Measurements from ENCODE around the gene PHF21A.
"Not testable (repeated sequence)": the region's sequence is repeated elsewhere in the genome, so short reads cannot be mapped to it uniquely, and the experiment has no call there.

The PHF21A gene

DNA sequence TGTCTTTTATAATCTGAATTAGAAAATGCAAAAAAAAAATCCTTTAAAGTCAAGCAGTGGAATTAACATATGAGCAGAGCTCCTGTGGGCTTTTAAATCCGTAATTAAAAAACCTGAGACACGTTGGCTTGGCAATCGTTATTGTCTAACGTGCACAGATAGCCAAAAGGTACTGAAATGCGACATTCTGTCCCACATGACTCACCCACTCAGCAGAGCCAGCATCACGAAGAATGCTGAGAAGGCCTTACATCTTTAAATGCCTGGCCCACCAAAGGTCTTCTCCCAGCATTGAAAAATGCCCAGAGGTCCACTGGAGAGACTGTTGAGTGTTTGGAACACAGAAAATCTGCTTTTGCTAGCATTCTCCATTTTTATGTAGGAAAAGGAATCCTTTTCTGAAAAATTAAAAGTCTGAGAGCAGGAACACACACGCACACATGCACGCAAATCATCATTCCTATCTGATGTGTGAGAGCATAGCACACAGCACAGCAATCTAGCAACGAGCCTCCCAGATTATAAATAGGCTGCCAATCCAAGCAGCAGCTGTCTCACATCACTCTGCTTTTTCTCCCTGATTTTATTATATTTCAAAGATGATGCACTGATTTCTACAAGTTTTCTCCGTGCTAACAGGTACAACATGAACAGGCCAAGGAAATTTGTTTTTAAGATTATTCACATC, 94.5 kb downstream of the PHF21A start:
- no peak for DNase-seq

DNA sequence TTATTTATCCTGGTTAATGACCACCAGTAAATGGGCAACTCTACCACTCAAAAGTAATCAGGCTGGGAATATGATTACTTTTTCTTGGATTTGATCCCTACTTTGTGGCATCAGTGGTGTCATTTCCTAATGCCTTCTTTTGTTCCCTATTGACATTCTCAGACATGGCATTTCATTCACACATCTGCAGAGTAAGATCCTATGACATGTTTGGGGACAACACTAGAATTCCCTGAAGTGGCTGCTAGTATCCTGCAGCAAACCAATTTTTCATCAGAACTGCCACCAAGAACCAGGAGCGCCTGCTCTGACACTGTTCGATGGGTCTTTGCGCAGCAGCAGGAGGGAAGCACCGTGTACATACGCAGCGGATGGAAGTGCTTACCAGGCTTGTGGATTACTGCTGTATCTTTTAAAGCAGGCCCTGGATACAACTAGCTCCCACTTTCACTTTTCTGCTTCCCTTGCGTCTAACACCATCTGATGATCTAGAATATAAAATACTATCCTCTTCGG, 101.1 kb downstream of the PHF21A start:
- DNase-seq = no peak

DNA sequence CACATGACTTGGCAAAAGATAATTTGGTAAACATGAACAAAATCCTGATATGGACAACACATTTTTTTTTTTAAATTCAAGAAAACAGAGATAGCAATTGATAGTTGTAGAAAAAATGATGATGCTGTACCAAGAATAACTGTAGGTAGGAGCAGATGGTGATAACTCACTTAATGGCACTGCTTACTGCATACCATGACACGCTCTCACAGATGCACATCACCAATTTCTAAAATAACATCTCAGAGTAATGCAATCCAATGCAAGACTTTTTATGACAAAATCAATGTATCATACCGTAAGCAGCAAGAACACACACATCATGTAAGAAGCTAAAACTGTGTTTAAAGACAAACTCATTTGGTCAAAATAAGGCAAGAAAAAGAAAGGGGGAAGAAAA, 102.6 kb downstream of the PHF21A start:
- no peak for DNase-seq

DNA sequence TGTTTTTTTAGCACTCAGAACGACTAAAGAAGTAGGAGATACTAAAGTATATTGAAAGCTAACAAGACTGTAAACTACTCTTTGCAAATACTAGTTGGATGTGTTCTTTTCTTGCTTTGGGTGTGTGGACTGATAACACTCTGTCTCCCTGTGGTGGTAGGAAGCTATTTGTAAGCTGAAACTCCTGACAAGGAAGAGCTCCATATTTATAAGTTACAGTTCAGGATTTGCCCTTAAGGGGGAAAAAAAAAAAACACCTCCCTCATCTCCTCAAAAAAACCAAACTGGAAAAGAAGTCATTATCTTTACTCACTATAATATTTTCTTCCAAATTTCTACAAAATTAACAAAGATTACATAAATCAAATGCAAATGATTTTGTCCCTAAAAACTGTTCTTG, 103.9 kb downstream of the PHF21A start:
- no peak for DNase-seq

DNA sequence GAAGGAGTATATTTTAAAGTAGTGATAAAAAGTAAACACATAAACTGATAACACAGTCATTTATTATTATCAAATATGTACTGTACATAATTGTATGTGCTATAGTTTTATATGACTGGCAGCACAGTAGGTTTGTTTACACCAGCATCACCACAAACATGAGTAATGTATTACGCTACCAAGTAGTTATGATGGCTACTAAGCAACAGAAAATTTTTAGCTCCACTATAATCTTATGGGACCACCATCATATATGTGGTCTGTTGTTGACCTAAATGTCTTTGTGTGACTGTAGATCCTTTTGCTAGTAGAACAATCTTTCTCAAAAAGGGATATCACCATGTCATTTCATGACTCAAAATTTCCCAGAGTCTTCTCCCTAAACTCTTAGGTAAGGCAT, 105.3 kb downstream of the PHF21A start:
- no peak for DNase-seq

DNA sequence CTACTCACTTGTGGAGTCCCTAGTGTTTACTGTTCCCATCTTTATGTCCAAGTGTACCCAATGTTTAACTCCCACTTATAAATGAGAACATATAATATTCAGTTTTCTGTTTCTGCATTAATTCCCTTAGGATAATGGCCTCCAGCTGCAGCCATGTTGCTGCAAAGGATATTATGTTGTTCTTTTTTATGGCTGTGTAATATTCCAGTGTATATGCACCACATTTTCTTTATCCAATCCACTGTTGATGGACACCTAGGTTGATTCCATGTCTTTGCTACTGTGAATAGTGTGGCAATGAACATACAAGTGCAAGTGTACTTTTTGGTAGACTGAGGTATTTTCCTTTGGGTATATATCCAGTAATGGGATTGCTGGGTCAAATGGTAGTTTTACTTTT, 107.1 kb downstream of the PHF21A start:
- DNase-seq = not testable (repeated sequence)

DNA sequence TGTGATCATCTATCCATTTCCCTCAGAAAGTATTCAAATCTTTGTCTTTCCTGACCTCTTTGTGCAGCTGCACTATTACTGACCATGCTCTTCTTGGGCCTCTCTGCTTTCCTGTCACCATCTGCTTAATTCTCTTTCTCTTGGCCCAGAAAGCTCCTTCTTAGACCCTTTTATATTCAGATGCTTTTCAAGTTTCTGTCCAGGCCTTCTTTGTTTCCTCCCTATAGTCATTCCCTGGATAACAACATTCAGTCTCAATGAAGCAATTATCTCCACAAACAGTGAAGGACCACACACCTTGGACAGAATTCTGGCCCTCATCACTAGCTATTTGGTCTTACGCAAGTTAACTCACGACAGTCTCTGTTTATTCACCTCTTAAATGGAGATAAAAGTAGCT, 109.1 kb downstream of the PHF21A start:
- DNase-seq = no peak

DNA sequence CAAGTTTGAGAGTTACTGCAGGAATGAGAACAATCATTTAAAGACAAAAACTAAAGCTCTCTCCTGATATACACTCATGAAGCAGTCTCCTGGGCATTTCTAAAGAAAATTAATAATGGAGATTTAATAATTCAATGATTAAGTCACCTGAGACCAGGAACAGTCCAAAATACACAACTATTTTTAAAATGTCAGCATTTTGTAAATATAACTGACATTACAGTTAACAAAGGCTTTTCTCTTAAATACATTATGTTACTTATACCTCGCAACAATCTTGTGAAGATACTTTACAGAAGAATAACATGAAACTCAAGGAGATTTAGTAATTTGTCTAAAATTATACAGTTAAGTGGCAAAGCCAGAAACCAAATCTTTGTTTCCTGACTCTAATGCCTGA, 111.2 kb downstream of the PHF21A start:
- no peak for DNase-seq

DNA sequence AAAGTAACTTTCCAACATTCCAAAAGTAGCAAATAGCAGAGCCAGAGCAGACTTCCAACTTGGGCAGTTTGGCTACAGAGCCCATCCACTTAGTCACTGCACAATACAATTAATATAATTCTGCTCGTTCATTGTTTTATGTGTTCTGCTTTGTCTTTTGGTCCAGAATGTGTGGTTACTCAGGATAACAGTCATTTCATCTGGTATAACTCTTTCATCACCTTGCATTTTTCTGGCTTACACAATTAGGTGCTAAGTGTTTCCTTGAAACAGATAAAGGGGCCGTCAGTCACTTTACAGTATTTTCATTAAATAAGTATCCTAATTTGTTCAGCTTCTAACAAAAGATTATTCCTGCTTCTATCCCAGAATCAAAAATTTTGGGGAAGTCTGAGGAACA, 111.6 kb downstream of the PHF21A start:
- DNase-seq = no peak

DNA sequence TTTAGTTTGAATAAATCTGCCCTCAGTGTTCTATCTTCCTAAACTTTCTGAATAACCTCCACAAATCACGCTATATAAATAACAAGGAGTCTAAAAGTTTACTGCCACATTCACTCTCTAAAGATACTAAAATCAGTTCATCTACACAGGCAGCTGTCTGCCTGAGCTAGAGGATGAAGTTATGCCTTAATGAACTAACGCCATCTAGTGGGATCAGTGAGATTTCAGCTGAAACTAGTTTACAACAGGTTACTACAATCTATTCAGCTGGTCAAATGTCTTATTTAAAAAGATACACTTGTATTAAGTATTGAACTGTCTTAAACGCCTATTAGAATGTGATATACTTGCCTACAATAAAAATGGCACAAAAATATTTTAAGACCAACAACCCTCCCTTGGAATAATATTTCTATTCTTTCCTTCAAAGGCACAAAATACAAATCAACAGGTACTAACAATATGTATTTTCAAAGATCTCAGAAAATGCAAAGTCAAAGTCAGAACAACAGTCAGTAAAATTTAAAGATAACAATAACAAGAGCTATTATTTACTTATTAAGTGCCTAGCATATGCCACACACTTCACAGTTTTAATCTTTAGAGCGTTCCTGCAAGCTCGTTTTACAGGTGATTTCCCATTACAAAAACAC, 114.7 kb downstream of the PHF21A start:
- peak; percentile 11 for DNase-seq

DNA sequence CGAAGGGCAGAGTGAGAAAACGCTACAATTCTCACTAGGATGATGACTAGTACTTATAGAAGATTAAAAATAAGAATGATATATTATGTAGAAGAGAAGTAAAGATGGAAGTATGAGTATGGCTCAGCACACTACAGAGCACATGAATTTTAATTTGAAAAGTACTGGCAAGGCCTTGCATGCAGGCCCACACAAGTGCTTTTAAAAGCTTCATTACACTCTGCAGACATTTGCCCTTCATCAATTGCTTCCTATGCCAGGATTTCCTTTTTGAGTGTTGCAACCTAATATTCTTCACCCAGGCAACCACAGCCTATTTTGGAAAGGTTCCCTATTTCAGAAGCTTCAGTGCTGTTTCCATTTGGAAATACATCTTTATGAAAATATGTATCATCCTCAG, 117.7 kb downstream of the PHF21A start:
- no peak for DNase-seq

DNA sequence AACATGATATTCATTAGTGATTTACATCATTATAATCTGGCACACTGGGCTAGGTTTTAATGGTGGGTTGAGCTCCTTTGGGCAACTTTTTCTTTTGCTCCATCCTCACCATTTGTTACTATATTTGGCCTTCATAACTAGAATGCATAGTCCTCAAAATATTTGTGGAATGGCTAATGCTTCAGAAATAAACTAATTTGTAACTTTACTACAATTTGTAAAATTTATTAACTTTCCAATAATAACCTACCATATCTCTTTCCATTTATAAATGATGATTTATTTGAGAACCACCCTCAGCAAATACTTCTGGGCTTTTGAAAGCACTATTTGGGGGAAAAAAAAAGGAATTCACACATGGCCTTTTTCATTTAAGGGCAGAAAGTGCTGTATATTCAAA, 119.1 kb downstream of the PHF21A start:
- no peak for DNase-seq

DNA sequence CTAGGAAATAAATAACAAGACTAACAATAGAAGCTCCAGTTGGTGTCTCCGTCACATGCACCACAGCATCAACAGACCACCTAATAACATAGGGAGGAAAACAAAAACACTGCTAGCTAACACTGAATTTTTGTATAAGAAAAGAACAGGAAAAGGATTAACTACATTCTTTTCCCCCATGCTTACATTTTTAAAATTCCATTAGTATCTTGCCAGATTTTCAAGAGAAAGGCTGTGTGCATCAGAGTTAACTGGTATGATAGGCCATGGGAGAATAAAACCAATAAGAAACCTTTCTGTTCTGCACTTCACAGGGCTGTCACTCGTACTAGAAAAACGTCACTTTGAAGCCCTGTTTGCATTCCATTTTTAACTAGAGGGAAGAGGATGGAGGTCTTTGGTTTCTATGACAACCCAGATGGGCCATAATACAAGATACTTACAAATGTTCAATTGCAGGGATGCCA, 119.8 kb downstream of the PHF21A start:
- no peak for DNase-seq

DNA sequence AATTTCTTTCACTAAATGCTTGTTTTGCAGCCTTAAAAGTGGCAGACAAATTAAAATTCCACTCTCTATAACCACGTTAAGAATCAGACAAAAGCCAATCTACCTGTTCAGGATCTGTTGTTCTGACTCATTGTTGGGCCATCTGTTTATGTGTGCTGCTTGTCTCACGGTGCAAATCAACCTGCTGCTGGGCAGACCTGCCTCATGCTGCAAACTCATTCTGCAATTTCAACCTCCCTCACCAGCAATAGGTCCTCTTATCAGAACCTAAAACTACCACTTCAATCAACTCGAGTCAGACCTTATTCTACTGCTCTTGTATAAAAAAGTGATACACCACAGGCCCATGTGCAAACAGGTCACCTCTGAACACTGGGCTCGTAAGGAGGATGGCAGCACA, 123.7 kb downstream of the PHF21A start:
- no peak for DNase-seq

DNA sequence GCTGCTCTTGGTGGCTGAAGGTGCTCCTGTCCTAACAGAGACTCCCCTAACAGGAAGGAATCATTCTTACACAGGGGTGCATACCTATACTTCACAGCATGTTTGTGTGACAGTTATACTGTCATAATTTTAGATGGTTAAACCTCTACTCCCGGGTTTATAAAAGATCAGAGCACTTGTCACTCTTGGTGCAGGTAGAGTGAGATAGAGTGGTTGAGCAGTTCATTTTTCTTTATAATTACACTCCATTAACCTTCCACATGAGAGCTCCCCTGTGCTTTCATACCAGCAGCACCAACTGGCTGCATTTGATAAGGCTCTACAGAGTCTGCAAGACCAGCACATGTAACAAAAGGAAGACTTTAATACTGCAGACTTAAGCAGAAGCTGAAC, 125.9 kb downstream of the PHF21A start:
- DNase-seq = no peak

DNA sequence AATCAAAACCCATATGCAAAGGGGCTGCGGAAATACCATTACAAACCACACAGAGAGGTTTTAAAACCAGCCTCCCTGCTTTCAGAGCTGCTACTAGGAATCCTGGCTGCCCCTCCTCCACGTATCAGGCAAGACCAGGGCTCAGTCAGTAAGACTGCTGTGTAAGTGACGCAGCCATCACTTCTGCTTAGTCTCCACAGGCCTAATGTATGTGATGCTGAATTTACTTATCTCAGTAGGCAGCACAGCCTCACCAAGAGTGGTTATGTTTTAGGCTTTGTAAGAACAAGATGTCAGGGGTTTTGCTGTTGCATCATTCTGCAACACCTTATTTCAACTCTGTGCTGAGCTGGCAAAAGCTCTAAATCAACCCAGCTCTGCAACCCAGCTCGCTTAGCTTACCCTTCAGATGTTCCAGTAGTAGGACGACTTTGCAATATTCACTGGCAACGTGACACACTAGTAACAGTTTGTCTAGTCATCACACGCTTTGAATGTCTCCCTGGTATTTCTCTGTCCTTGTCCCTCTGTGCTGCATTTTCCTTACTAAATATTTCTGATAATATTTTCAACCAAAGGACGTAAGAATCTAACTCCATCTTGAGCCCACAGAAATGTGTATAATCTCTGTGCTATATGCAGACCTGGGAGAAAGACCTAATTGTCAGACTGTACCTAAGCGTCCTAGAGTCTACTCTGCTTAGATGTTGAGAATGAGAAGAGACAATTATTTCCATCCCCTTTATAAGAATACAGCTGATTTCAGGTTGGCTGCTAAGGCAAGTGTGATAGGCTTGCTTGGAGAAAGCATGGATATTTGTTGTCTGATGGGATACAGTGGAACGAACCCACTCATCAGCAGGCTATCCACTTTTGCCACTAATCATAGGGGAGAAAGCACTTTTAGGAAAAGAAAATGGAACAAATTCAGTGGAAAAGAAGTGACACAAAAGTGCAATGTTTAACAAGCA, 126.6 kb downstream of the PHF21A start:
- DNase-seq = no peak

DNA sequence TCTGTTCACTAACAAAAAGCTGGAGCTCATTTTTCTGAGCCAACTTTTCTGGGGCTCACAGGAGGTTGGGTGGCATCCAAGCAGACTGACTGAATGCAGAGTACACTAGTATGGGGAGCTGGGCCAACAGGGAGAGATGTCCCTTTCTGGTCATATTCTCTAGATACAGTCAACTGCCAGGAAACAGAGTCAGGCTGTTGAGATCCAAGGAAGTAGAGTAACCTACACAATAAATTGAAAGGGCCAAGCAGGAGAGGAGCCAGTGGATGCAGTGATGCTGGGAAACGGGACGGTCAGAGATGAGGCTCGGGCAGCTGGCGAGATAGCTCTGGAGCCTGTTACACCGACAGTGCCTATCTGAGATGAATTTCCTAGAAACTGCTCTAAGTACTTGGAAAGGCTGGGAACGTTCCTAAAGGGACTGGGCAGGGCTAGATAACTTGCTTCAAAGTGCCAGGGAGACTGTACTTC, 127.7 kb downstream of the PHF21A start:
- DNase-seq = no peak

DNA sequence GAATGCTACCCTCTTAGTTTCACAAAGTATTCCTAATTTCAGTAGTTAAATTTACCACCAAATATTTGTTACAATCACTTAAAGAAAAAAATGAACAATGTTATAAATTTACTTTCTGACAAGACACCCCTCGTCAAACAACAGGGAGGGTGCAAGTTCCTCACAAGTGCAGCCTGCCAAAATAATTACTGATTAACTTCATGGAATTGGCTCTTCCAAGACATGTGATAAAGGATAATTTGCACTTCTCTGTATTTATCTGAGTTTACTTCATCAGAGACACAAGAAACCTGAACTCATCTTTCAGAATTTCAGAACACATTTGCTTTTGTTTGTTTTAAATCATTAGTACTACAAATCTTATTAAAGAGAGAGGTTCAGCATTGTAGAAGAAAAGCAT, 132.3 kb downstream of the PHF21A start:
- DNase-seq = no peak

DNA sequence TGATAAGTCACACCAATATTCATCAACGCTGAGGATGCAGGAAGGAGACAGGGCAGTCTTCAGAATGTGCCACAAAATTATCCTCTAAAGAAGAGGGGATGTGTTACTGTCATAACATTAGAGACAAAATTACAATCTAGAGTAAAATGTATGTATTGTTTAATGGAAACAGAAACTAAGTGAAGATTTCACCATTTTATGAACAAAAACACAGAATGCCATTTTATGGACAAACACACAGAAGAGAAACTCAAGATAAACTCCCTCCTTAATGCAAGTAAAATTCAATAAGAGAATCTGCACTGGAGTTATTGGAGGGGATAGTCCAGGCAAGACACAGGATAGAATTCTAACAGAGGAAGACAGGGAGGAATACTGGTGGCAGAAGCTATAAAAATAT, 136.0 kb downstream of the PHF21A start:
- DNase-seq = no peak

DNA sequence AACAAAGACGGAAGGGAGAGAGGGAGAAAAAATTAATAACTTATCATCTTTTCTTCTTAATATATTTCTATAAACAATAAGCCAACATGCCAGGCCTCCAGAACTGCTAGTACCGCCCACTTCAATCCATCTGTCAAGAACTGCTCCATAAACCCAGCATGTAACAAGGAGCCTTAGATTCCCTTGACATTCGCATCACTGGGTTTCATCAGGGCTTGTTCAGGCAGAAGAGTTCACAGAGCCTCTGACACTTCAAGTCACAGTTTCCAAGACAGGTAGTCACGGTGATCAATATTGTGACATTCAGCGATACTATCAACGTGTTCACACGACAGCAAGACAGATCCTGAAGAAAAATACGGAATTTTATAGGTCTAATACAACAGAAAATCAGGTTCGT, 137.1 kb downstream of the PHF21A start:
- no peak for DNase-seq

DNA sequence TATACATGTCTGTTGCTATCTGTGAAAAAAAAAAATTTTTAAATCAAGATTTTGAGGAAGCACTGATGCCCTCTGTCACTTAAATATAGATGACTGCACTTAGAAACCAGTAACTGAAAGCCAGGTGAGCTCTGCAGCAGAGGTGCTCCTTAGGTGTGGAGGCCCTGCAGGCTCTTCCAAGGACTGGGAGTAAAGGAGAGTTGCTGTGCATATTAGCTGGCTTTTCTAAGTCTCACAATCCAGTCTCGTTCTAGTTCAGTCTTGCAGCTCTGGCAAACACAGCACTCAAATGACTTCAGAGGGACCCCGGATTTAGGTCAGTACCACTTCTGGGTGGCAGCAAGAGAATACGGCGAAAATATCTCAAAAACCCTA, 137.8 kb downstream of the PHF21A start:
- DNase-seq = no peak

DNA sequence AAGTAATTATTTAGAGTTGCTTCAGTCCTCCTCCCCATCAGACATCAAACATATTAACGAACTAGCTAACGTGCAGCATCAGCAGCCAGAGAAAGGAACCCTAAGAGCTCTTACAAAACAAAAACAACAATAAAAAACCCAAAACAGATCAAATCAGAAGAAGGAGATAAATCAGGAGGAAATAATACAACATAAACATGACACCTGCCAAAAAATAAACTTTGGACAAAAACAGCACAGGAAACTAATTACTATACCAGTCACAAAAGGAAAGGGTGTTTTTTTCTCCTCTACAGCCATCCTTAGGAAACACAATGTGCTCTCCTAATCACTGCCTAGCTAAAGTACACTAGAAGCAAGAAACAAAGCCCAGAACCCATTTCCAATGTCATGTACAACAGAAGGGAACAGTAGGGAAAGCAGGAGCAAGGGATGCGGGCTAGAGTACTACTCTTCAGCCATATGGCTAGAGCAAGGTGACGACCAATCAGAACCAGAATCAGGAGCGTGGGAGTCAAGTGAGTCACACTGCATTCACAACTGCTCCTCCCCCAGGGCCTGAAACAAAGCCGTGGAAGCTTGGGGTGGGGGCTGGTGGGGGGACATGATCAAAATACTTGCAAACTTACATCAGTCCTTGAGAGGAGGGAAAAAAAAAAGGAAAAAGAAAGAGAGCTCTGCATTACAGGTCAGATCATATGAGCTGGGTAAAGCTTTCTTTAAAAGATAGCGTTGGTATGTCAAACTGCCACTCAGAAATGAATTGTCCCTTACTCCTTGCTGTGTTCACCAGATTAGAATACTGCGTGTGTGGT, 138.4 kb downstream of the PHF21A start:
- no peak for DNase-seq
